ENCODE measurements around the gene ITGB6. TPM values are rescaled to one million over a fixed set of nuclear protein-coding genes. Genes with fewer than 3 reads are reported as not detected.

The ITGB6 gene
- total and polyA plus RNA-seq, 2 of the 4 experiments (the other 2 are of a cell fraction), result under 0.01 TPM; not detected in 1

DNA sequence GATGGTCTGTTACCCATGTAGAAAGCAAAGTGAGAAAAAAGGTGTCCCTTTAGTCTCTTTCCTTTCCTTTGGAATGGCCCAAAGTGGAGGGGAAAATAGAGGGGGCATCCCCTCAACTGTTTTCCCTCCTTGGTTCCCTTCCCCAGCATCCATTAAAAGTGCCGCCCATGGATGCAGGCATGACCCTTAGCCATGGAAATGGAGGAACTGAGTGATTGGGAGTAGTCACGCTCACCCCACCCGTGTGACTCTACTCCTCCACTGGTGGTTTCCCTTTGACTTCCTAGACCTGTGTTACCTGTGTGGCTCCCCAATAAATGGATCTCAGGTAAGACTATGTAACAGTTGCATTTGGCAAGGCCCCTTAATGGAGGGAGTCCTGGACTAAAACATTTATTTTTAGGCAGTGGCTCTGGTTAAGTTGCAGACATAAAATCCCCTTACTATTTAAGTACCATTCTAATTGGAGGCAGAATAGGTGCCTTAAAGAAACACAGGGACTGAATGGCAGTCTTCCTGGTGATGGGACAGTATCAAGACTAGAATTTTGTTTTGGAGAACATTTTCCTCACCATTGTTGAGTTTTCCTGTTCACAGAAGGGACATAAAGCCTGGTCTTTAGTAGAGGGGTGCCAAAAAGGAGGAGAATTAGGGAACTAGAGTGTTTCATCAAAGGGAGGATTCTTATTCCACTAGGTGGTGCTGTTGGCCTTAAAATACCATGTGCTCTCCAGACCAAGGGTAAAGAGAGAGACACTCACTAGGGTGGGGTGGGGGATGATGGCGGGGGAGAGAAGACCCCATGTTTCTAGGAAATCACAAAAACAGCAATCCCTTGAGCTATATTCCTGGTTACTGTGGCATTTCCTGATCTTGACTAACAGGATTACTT lies 112.0 kb downstream of the ITGB6 start:
- ATAC-seq (ENCODE audit: low read depth) (no peak), DNase-seq (peak; percentile 25)
- Histone ChIP-seq H2BK20ac (ENCODE audit: low read depth, low read length) (no peak overlapping the region), H4K20me1 (ENCODE audit: insufficient read depth, low read length) (no peaks in the 10 kb centered on the region), H2BK15ac (ENCODE audit: low read depth, low read length) (no peak overlapping the region), H3K56ac (ENCODE audit: extremely low read depth, insufficient read depth, low read length) (no peak overlapping the region), H2AK9ac (replicated peaks; ENCODE audit: low read depth, low read length, poor library complexity) (no peak overlapping the region), H3K79me1 (ENCODE audit: low read depth in 1 of 2, low read length in 2 of 2) (no peaks in the 10 kb centered on the region), H3K18ac (ENCODE audit: low read depth, low read length) (no peak overlapping the region), H3K9ac (ENCODE audit: low read depth, low read length) (no peak overlapping the region), H4K8ac (ENCODE audit: low read depth in 2 of 2, low read length in 2 of 2) (no peak overlapping the region), H2BK5ac (ENCODE audit: low read depth, low read length, poor library complexity, severe bottlenecking) (no peak overlapping the region), H3K9me1 (ENCODE audit: insufficient read depth, low read length) (no peaks in the 10 kb centered on the region), H3K4me1 (ENCODE audit: control insufficient read depth, insufficient read depth, low read length) (no peaks in the 10 kb centered on the region), H3K23ac (ENCODE audit: low read depth, low read length) (no peak overlapping the region), H3K36me3 (ENCODE audit: control insufficient read depth, insufficient read depth, low read length) (no peaks in the 10 kb centered on the region), H4K91ac (ENCODE audit: insufficient read depth, low read depth, low read length) (no peak overlapping the region), H2AK5ac (ENCODE audit: low read depth, low read length) (no peak overlapping the region), H3K9me3 (ENCODE audit: control insufficient read depth, insufficient read depth, low read length) (peaks cover 37% of the 10 kb centered on the region), H4K5ac (ENCODE audit: low read depth, low read length) (no peak overlapping the region), H3K27ac (ENCODE audit: insufficient read depth, low read length) (no peak overlapping the region), H3K27me3 (ENCODE audit: control insufficient read depth, insufficient read depth, low read length) (peaks cover 4% of the 10 kb centered on the region), H2AFZ (replicated peaks; ENCODE audit: low read length, poor library complexity) (no peak overlapping the region), H3K14ac (replicated peaks; ENCODE audit: low read depth, low read length) (no peak overlapping the region), H2BK120ac (ENCODE audit: low read depth, low read length) (no peak overlapping the region), H3K4me2 (ENCODE audit: low read depth, low read length) (no peak overlapping the region), H3K4ac (ENCODE audit: low read depth, low read length) (no peak overlapping the region), H3K4me3 (ENCODE audit: insufficient read depth, low read depth, low read length) (no peak overlapping the region)
- ChIA-PET CTCF (interaction anchor here (0.6 kb wide), 1 partner anchor 10 kb away, joined by 3 read pairs; no protein-coding TSS in a partner anchor), POLR2A (ENCODE audit: unreplicated experiment) (no interaction called here)
- intact Hi-C loops (cut with micrococcal nuclease), result no loop called here
- no TSS peak for BruUV-seq (replicated peaks)
- WGBS, 2 experiments (ENCODE audit: extremely low coverage in 2 of 2, insufficient read length in 1 of 2), result no CpG with 5 or more reads among the region's 4 CpGs
- dilution Hi-C loops (cut with HindIII; ENCODE audit: low sequenced_read_pairs, unreplicated experiment), result no loop called here
- TF ChIP-seq, protein P1, sequence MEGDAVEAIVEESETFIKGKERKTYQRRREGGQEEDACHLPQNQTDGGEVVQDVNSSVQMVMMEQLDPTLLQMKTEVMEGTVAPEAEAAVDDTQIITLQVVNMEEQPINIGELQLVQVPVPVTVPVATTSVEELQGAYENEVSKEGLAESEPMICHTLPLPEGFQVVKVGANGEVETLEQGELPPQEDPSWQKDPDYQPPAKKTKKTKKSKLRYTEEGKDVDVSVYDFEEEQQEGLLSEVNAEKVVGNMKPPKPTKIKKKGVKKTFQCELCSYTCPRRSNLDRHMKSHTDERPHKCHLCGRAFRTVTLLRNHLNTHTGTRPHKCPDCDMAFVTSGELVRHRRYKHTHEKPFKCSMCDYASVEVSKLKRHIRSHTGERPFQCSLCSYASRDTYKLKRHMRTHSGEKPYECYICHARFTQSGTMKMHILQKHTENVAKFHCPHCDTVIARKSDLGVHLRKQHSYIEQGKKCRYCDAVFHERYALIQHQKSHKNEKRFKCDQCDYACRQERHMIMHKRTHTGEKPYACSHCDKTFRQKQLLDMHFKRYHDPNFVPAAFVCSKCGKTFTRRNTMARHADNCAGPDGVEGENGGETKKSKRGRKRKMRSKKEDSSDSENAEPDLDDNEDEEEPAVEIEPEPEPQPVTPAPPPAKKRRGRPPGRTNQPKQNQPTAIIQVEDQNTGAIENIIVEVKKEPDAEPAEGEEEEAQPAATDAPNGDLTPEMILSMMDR (conservative IDR thresholded peaks at IDR 0.05; ENCODE audit: low read depth, low read length), result peak; percentile 32
- no peak for TF ChIP-seq MAZ (IDR thresholded peaks at IDR 0.05; ENCODE audit: borderline replicate concordance, low read depth, low read length)
- no peak for TF ChIP-seq NFE2L2 (IDR thresholded peaks at IDR 0.05; ENCODE audit: low read depth, low read length)
- TF ChIP-seq SMC3 (IDR thresholded peaks at IDR 0.05; ENCODE audit: low read depth, low read length), result peak; percentile 32; the same call in 1 of the 2 replicates
- peak; percentile 52 for TF ChIP-seq RAD21 (IDR thresholded peaks at IDR 0.05; ENCODE audit: low read length)
- TF ChIP-seq, protein P2, sequence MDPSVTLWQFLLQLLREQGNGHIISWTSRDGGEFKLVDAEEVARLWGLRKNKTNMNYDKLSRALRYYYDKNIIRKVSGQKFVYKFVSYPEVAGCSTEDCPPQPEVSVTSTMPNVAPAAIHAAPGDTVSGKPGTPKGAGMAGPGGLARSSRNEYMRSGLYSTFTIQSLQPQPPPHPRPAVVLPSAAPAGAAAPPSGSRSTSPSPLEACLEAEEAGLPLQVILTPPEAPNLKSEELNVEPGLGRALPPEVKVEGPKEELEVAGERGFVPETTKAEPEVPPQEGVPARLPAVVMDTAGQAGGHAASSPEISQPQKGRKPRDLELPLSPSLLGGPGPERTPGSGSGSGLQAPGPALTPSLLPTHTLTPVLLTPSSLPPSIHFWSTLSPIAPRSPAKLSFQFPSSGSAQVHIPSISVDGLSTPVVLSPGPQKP (IDR thresholded peaks at IDR 0.05; ENCODE audit: borderline replicate concordance, low read depth, low read length), result no peak
- in situ Hi-C loops (cut with MboI; ENCODE audit: low sequenced_read_pairs), result no loop called here
